HepG2 (cell line): ENCODE results near the gene TNRC18. TPM values are rescaled to one million over a fixed set of nuclear protein-coding genes. Genes with fewer than 3 reads are reported as not detected.

ENCODE experiments used
- AKAP8 ChIP-seq: sonication (generic); formaldehyde crosslinking; IDR thresholded peaks from 2 replicates; pipeline ENCODE4 v1.5.1; 2020; ENCODE audit warnings: mild to moderate bottlenecking, missing genetic modification reagents
- CCAR2 ChIP-seq: fragments of 200-400 bp; formaldehyde crosslinking; optimal IDR thresholded peaks from 2 replicates; pipeline ENCODE3; 2018; ENCODE audit warnings: low read depth, mild to moderate bottlenecking, low read length, moderate library complexity
- FOXK1 ChIP-seq: sonication (generic); formaldehyde crosslinking; IDR thresholded peaks from 2 replicates; pipeline ENCODE4 v1.4.0; 2020; ENCODE audit warnings: low read depth, missing genetic modification reagents, borderline replicate concordance
- KLF16 ChIP-seq, 2 experiments: sonication (generic) in 1 of 2; formaldehyde crosslinking in 1 of 2; IDR thresholded peaks; 2 replicates each; pipeline versions ENCODE4 v1.6.1 to v1.8.0; 2016 to 2023; ENCODE audit warnings: missing genetic modification reagents in 2 of 2, missing compliant biosample characterization in 1 of 2
- PHB2 ChIP-seq: fragments of 450-650 bp; IDR thresholded peaks from 2 replicates; pipeline ENCODE4 v1.6.1; 2018; ENCODE audit not compliant: partially characterized antibody
- PHF21A ChIP-seq: sonication (generic); formaldehyde crosslinking; IDR thresholded peaks from 2 replicates; pipeline ENCODE4 v1.5.0; 2020; ENCODE audit warnings: mild to moderate bottlenecking, missing genetic modification reagents
- RBM22 ChIP-seq: fragments of 200-400 bp; formaldehyde crosslinking; optimal IDR thresholded peaks from 2 replicates; pipeline ENCODE3; 2017; ENCODE audit warnings: mild to moderate bottlenecking, low read length, moderate library complexity
- SOX5 ChIP-seq: IDR thresholded peaks from 2 replicates; pipeline ENCODE4 v1.6.1; 2016; ENCODE audit warnings: borderline replicate concordance
- U2AF1 ChIP-seq: fragments of 200-400 bp; formaldehyde crosslinking; optimal IDR thresholded peaks from 2 replicates; pipeline ENCODE3; 2017; ENCODE audit warnings: mild to moderate bottlenecking, low read depth, low read length
- ZBTB4 ChIP-seq: sonication (generic); formaldehyde crosslinking; IDR thresholded peaks from 2 replicates; pipeline ENCODE4 v1.4.0; 2020; ENCODE audit warnings: missing genetic modification reagents, mild to moderate bottlenecking, borderline replicate concordance
- ZNF180 ChIP-seq: sonication (generic); formaldehyde crosslinking; IDR thresholded peaks from 2 replicates; pipeline ENCODE4 v1.4.0; 2020; ENCODE audit warnings: low read depth, missing genetic modification reagents, borderline replicate concordance
- ZNF256 ChIP-seq: sonication (generic); formaldehyde crosslinking; conservative IDR thresholded peaks from 2 replicates; pipeline ENCODE4 v1.4.0; 2020; ENCODE audit warnings: missing genetic modification reagents
- ZNF432 ChIP-seq: sonication (generic); formaldehyde crosslinking; IDR thresholded peaks from 2 replicates; pipeline ENCODE4 v1.5.0; 2020; ENCODE audit warnings: missing genetic modification reagents, mild to moderate bottlenecking, borderline replicate concordance
- ZZZ3 ChIP-seq: sonication (generic); formaldehyde crosslinking; IDR thresholded peaks from 2 replicates; pipeline ENCODE4 v1.4.0; 2020; ENCODE audit warnings: missing genetic modification reagents, mild to moderate bottlenecking, borderline replicate concordance
- polyA plus RNA-seq, 8 experiments: library from polyadenylated mRNA; depleted of rRNA in 3 of 8; stranded (reverse) in 7 of 8; unstranded in 1 of 8; fragments of >200 nt; fragmentation: Illumina TruSeq in 4 of 8; extraction: Trizol in 4 of 8; gene quantifications; 2 replicates each; pipeline versions ENCODE4 v1.2.1 to v1.2.3, GENCODE V29; 2011 to 2016; ENCODE audit warnings: low read depth in 4 of 8, missing spikeins in 1 of 8, mixed read lengths in 1 of 8; ENCODE audit not compliant: insufficient read depth in 1 of 8
- total RNA-seq, 5 experiments: library from RNA; depleted of rRNA; stranded (reverse); fragments of >200 nt; fragmentation: Illumina TruSeq; extraction: Trizol; gene quantifications; 2 replicates each; pipeline ENCODE4 v1.2.3, GENCODE V29; 2016; ENCODE audit warnings: low read depth in 1 of 5
- TF ChIP-seq, protein P1 (sequence below): sonication (generic); formaldehyde crosslinking; IDR thresholded peaks from 2 replicates; pipeline ENCODE4 v1.5.1; 2020; ENCODE audit warnings: missing genetic modification reagents, mild to moderate bottlenecking, borderline replicate concordance
- TF ChIP-seq, protein P2 (sequence below): sonication (generic); formaldehyde crosslinking; IDR thresholded peaks from 2 replicates; pipeline ENCODE4 v1.4.0; 2020; ENCODE audit warnings: mild to moderate bottlenecking, low read depth, missing genetic modification reagents
- TF ChIP-seq, protein P3 (sequence below): IDR thresholded peaks from 2 replicates; pipeline ENCODE4 v1.6.1; 2016; ENCODE audit warnings: mild to moderate bottlenecking

TNRC18 gene
- total and polyA plus RNA-seq, 2 of the 13 experiments (the other 11 are each of a cell fraction or from before 2014, with no cell fraction given): 11.7 to 17.4 TPM

DNA sequence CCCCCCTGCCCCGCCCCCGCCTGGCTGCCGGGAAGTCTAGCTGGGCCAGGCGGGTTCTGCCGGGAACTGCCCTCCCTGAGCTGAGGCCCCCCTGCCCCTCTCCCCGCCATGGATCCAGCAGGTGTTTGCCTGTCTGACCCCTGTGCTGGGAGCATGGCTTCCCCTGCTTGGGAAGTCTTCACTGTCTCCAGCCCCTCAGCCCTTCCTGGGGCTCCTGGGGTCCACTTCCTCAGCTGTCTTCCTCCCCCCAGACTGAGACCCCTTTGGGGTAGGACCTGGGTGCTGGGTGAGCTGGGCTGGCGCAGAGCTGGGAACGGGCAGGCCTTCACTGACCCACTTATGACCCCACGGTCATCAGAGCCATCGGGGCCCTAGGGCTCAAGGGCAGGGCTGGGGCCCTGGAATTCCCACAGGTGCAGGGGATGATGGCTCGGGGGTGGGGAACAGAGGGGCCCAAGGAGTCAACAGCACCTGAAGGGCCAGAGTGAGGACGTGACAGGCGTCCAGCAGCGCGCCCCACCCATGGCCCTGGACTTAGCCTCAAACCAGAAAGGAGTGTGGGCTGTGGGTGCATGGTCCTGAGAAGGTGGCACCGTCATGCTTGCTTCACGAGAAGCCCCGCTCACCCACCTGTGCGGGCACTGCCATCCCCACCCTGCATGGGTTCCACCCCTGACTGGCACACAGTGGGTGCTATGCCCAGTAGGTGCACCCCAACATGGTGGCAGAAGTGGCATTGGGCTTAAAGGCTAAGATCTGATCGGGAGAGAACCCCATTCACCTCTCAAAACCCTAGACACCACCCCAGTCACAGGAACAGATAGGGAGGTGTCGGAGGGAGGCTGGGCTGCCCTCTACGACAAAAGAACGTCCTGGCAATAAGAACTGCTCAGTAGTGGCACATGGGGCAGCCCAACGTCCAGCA lies 16.2 kb upstream of the TNRC18 start (continued):
- TF ChIP-seq ZBTB4 (CRISPR knock-in tag) (peak; percentile 39; the same call in 1 of the 2 replicates), ZNF256 (CRISPR knock-in tag) (no peak), CCAR2 (no peak), PHF21A (no peak), U2AF1 (no peak), ZNF180 (CRISPR knock-in tag) (no peak), SOX5 (CRISPR knock-in tag) (0 out of 2 replicates have a peak, but pooled peaks have one; percentile 38), RBM22 (no peak), AKAP8 (CRISPR knock-in tag) (peak; percentile 85; the same call in 1 of the 2 replicates), ZZZ3 (no peak; the same call in 1 of the 2 replicates), PHB2 (no peak), ZNF432 (CRISPR knock-in tag) (no peak), FOXK1 (CRISPR knock-in tag) (no peak), KLF16 (CRISPR knock-in tag; IDR thresholded peaks at IDR 0.05) (0 out of 4 replicates have a peak, but pooled peaks of 1 of the 2 experiments have one; percentile 63)
- TF ChIP-seq, protein P1, sequence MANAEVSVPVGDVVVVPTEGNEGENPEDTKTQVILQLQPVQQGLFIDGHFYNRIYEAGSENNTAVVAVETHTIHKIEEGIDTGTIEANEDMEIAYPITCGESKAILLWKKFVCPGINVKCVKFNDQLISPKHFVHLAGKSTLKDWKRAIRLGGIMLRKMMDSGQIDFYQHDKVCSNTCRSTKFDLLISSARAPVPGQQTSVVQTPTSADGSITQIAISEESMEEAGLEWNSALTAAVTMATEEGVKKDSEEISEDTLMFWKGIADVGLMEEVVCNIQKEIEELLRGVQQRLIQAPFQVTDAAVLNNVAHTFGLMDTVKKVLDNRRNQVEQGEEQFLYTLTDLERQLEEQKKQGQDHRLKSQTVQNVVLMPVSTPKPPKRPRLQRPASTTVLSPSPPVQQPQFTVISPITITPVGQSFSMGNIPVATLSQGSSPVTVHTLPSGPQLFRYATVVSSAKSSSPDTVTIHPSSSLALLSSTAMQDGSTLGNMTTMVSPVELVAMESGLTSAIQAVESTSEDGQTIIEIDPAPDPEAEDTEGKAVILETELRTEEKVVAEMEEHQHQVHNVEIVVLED: no peak
- TF ChIP-seq, protein P2, sequence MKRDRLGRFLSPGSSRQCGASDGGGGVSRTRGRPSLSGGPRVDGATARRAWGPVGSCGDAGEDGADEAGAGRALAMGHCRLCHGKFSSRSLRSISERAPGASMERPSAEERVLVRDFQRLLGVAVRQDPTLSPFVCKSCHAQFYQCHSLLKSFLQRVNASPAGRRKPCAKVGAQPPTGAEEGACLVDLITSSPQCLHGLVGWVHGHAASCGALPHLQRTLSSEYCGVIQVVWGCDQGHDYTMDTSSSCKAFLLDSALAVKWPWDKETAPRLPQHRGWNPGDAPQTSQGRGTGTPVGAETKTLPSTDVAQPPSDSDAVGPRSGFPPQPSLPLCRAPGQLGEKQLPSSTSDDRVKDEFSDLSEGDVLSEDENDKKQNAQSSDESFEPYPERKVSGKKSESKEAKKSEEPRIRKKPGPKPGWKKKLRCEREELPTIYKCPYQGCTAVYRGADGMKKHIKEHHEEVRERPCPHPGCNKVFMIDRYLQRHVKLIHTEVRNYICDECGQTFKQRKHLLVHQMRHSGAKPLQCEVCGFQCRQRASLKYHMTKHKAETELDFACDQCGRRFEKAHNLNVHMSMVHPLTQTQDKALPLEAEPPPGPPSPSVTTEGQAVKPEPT (CRISPR knock-in tag): no peak
- TF ChIP-seq, protein P3, sequence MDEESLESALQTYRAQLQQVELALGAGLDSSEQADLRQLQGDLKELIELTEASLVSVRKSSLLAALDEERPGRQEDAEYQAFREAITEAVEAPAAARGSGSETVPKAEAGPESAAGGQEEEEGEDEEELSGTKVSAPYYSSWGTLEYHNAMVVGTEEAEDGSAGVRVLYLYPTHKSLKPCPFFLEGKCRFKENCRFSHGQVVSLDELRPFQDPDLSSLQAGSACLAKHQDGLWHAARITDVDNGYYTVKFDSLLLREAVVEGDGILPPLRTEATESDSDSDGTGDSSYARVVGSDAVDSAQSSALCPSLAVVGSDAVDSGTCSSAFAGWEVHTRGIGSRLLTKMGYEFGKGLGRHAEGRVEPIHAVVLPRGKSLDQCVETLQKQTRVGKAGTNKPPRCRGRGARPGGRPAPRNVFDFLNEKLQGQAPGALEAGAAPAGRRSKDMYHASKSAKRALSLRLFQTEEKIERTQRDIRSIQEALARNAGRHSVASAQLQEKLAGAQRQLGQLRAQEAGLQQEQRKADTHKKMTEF (CRISPR knock-in tag): peak; percentile 85; the same call in 1 of the 2 replicates
